GM21367 (cell line): ENCODE results near the gene UFD1.

Experiments
- ATAC-seq: cut with Tn5 transposase; IDR thresholded peaks from one replicate; pipeline ENCODE4 v1.9.1; 2021; ENCODE audit not compliant: unreplicated experiment

Gene UFD1

DNA sequence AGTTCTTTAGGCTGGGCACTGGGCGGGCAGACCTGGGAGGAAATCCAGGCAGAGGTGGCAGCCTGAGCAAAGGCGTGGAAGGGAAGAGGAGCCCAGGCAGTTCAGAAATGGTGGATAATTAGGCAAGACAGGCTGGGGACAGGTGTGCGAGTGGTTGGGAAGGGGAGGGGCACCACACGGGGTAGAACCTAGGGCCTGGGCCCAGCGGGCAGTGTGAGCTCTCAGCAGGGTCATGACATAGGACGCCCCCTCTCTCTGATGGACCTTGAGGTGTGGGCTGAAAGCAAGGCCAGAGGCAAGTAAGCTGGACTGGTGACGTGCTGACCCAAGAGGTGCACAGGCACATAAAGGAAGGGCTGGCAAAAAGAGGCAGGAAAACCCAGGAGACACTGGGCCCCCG is 6.8 kb downstream of the UFD1 start:
- no peak for ATAC-seq

- ATAC-seq: no peak
These were observed 7.4 kb downstream of the UFD1 start for GRCh38 chr22:19471572-19471971.

GRCh38 chr22:19470010-19470409 is 9.0 kb downstream of the UFD1 start:
- ATAC-seq: no peak

DNA sequence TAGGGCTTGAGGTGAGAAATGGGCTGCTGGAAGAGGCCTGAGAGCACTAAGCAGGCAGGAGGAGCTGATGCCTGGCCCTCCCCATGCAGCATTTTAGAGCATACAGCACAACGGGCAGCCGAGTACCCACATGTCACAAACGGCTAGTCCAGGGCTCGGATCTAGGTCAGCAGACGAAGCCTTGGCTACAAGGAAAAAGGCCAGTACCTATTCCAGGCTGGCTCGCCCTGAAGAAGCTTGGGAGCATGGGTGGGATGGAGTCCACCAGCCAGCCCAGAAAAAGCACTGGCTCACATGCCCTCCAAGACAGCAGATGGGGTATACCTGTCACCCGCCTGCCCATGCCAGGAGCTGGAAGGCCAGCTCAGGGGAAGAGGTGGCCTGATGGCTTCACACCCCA is 9.6 kb downstream of the UFD1 start:
- no peak for ATAC-seq

DNA sequence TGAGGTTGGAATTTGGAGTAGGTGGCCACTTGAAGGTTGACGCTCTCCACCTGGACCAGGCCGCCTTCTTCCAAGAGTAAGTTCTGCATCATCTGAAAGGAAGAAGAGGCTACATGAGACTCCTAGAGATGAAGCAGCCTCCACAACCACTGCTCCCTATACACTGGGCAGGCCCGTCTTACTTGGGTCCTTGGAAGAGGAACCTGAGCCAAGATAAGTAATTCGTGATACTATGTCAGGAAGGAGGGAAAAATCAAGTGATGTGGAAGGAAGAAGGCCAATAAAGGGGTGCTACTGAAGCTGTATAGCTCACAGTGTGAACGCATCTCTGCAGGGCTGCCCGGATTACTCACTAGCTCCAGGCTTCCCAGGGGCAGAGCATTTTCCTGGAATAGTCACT is 11.1 kb downstream of the UFD1 start:
- ATAC-seq: no peak

GRCh38 chr22:19466848-19467752 is 11.9 kb downstream of the UFD1 start:
- no peak for ATAC-seq

- ATAC-seq: no peak
These were observed 12.8 kb downstream of the UFD1 start for GRCh38 chr22:19466126-19466716.

DNA sequence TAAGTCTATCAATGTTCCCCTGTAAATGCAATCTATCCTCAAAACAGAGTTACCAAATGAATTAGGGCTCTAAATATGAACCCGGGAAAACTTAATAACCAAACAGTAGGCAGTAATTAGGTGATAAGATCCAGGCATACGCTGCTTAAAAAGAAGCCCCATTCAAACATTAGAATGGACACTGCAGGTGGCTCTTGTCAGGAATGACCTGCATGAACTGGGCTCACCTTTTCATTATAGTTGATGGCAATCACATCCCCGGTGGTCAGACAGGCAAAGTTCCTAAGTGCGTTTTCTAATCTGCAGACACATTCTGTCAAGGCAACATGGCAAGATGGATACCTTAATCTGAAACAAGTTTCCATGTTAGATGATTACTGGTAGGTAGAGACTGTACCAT is 14.0 kb downstream of the UFD1 start:
- no peak for ATAC-seq

DNA sequence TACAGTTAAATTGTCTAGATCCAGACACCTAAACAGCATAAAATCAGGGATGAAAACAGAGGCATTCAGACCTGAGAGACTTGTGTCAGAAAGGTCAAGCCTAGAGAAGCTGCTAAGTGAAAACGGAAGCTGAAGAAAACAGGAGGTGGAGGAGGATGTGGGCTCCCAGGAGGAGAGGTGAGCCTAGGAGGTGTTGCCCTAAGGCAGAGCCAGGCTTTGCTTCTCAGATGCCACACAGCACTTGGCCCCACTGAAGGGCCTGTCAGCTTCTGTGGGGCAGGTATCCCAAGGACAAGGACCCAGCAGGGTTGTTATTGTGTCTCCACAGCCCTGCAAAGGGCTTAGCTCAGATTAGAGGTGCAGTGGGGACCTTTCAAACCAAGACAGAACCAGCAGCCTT is 14.4 kb downstream of the UFD1 start:
- no peak for ATAC-seq

- ATAC-seq: no peak
These were observed 15.2 kb downstream of the UFD1 start for GRCh38 chr22:19463491-19464469.

GRCh38 chr22:19463008-19463407 is 16.0 kb downstream of the UFD1 start:
- no peak for ATAC-seq

- ATAC-seq: no peak
These were observed 17.5 kb downstream of the UFD1 start for GRCh38 chr22:19461506-19461905.

GRCh38 chr22:19460036-19460435 is 19.0 kb downstream of the UFD1 start:
- ATAC-seq: no peak

DNA sequence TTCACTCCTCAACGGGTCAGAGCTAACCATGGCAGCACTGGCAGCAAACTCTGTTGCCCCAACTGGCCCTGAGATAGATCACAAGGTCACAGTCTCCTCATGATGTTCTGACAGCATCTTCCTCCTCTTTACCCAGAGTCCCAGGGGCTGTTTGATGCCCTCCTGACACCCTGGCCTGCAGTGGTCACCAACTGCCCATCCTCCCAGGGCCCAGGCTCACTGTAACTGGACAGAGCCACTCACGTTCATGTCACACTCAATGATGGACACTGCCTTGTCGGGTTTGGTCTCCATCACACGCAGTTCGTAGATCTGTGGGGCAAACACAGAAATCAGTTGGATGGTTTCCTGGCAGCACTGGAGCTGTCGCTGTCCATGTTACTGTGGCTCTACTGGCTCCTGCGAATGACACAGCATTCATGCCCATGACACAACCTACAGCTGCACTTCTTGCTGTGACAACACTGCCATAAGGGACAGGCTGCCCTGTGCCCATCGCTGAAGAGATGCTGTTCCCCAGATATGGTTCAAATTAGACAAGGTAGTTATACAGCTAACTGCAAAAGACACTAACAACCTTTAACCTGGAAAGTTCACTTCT is 21.1 kb downstream of the UFD1 start:
- ATAC-seq: no peak

DNA sequence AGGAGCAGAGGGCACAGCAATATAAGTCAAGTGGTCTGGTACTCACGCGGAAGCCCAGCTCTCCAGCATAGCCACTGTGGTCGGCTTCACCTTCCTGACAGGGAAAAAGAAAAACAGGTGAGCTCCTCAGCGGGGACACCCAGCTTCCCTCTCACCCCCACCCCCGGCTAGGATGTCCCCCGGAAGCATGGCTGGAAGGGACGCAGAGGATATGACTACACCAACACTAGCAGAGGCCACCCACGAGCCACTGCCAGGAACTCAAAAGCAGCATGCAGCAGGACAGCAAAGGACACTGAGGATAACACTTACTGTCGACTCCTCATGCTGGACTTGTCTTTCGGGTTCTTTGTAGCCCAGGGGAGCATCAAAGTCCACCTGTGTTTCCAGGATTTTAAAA is 22.5 kb downstream of the UFD1 start:
- no peak for ATAC-seq

GRCh38 chr22:19455585-19456370 is 23.2 kb downstream of the UFD1 start:
- ATAC-seq: no peak

DNA sequence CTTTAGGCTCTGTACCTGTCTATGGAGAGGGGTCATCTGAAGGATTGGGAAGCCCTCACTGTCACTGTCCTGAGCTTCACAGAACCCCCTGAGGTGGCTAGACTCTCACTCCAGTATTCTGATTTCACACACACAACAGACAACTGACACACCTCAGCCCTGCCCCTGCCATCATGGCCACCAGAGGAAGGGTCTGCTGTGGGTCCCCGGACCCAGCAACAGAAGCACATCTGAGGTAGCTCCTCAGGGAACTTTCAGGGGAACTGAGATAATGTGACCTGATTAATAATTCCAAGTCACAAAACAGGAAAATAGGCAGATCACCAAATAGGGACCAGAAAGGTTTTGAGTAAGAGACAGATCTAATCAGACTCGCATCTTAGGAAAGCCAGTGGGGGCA is 24.0 kb downstream of the UFD1 start:
- ATAC-seq: no peak

DNA sequence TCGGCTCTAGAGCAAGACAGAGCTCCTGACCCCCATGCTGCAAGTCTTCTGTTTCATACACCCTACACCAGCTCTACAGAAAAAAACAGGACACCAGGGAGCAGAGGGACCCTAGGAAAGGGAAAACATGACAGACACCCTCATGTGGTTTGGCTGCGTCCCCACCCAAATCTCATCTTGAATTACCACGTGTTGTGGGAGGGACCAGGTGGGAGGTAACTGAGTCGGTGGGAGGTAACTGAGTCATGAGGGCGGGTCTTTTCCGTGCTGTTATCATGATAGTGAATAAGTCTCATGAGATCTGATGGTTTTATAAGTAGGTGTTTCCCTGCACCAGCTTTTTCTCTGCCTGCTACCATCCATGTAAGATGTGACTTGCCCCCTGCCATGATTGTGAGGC is 24.8 kb downstream of the UFD1 start:
- no peak for ATAC-seq

DNA sequence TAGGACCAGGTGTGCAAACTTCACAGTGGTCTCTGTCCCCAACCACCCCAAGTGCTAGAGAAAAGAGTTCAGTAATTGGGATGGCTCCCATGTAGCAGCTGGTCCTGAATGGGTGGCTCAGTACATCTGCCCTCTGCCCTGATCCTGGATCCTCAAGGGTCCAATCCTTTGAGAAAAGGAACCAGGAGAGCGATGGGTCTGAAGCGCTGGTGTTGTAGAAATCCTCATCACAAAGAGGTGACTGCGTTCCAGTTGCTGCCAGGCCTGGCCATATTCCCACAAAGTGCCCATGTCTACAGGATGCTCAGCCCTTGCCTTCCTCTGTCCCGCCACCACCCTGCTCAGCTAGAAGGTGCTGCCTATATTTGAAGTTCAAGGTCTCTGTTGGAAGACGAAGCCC is 25.3 kb downstream of the UFD1 start:
- ATAC-seq: no peak

- no peak for ATAC-seq
These were observed 27.4 kb downstream of the UFD1 start for GRCh38 chr22:19451570-19451969.
